ENCODE results near the gene GABRB1. TPM values are rescaled to one million over a fixed set of nuclear protein-coding genes. Genes with fewer than 3 reads are reported as not detected.

The GABRB1 gene
- total and polyA plus RNA-seq, 2 experiments from 2014 or later: not detected

DNA sequence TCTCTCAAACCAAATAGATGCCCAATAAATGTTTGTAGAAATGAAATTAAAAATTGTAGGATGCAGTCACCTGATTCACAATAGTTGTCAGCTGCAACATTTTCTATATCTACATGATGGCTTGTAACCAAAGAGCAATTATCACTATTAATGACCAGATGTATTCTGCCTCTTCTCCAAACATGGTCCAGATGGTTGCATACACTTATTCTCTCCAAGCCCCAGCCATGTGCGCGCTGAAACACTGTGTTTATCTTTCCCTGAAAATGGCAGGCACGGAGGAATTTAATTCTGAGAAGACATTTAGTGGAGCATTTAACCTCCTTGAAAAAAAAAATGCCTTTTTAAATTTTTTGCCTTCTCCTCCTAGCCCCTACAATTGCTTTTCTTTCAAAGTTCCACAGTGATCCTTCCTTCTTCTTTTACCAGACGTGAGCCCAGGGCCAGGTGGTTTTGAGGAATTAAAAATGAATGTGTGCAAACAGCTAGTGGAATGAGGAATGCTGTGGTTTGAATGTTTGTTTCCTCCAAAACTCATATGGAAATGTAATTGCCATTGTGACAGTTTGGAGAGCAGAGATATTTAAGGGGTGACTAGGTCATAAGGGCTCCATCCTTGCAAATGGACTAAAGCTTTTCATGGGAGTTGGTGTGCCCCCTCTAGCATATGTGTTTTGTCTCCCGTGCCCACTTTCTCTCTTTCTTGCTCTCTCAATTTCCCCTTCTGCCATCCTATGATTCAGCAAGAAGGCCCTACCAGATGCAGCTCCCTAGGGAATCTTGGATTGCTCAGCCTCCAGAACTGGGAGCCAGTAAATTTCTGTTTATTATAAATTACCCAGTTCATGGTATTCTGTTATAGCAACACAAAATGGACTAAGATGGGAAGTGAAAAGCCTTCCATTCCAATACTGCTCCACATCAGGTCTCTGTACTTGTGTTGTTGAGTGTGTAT is 136.0 kb downstream of the GABRB1 start:
- Histone ChIP-seq H3K4me2 (ENCODE audit: unreplicated experiment) (no peak overlapping the region), H3K9me3 (ENCODE audit: low read depth) (no peaks in the 10 kb centered on the region), H3K9ac (no peak overlapping the region), H3K4me3 (no peak overlapping the region), H3K9me2 (ENCODE audit: insufficient read depth) (no peaks in the 10 kb centered on the region), H4K20me1 (ENCODE audit: insufficient read depth) (no peaks in the 10 kb centered on the region), H3K27me3 (replicated peaks; ENCODE audit: insufficient read depth) (no peaks in the 10 kb centered on the region), H3K79me2 (ENCODE audit: insufficient read depth) (no peaks in the 10 kb centered on the region), H3K36me3 (ENCODE audit: low read depth) (no peaks in the 10 kb centered on the region), H2AFZ (no peak overlapping the region), H3F3A (ENCODE audit: insufficient read depth) (no peaks in the 10 kb centered on the region), H3K27ac (no peak overlapping the region), H3K4me1 (ENCODE audit: insufficient read depth) (no peaks in the 10 kb centered on the region)
- in situ Hi-C loops (cut with MboI): no loop called here
- DNase-seq: no peak
- WGBS, 2 experiments (ENCODE audit: low coverage in 1 of 2, low lambda C conversion rate in 2 of 2, missing lambda C conversion rate in 2 of 2): 5 to 7% methylated on average over 5 of the region's 5 CpGs
- TF ChIP-seq EZH2 (IDR thresholded peaks at IDR 0.05; ENCODE audit: insufficient read depth, poor library complexity, severe bottlenecking) (no peak), EZH2phosphoT487 (IDR thresholded peaks at IDR 0.05; ENCODE audit: insufficient read depth, low read depth) (no peak)

DNA sequence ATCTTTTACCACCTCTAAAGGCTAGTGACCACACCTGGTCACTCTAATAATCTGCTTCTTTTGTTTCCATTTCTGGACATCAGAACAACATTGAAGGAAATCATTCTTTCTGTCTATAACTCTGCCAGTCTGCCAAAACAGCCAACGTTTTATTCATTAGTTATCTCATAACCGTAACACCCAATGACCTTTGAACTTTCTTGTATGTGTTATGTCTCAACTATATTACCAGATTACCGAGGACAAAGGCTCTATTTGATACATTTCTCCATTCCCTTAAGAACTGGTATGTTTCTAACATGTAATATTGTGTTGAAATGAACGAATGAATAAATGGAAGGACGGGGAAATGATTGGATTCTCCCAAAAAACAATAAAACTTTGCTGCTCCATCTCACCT is 152.7 kb downstream of the GABRB1 start:
- WGBS, 2 experiments (ENCODE audit: low coverage in 1 of 2, low lambda C conversion rate in 2 of 2, missing lambda C conversion rate in 2 of 2): 11 to 22% methylated on average over 5 of the region's 5 CpGs
- H3K27me3 ChIP-seq (replicated peaks; ENCODE audit: insufficient read depth): no peaks in the 10 kb centered on the region

DNA sequence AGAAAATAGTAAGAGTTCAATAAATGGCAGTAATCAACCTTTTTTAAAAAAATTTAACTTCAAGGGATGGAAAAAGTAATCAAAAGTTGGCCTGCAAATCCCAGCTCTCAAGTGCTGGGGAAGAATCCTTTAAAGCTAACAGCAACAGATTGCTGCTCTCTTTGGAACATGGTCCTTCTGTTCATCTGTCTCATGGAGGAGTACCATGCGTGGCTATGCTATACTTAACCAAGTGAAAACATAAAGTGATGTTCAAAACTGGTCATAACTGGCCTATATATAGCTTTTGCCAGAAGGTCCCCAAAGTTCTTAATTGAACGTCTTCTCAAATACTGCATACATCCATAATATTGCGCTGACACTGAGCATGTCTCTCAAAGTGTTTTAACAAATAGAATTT is 154.4 kb downstream of the GABRB1 start:
- Histone ChIP-seq H3K27ac (no peak overlapping the region), H3K27me3 (replicated peaks; ENCODE audit: insufficient read depth) (no peaks in the 10 kb centered on the region), H3K9me3 (ENCODE audit: low read depth) (no peaks in the 10 kb centered on the region), H2AFZ (no peak overlapping the region), H4K20me1 (ENCODE audit: insufficient read depth) (no peaks in the 10 kb centered on the region), H3F3A (ENCODE audit: insufficient read depth) (no peaks in the 10 kb centered on the region), H3K4me3 (no peak overlapping the region), H3K79me2 (ENCODE audit: insufficient read depth) (no peaks in the 10 kb centered on the region), H3K9ac (no peak overlapping the region), H3K9me2 (ENCODE audit: insufficient read depth) (no peaks in the 10 kb centered on the region), H3K4me1 (ENCODE audit: insufficient read depth) (no peaks in the 10 kb centered on the region), H3K36me3 (ENCODE audit: low read depth) (no peaks in the 10 kb centered on the region), H3K4me2 (ENCODE audit: unreplicated experiment) (no peak overlapping the region)
- 41 to 46% methylated on average over 3 of the region's 3 CpGs for WGBS, 2 experiments (ENCODE audit: low coverage in 1 of 2, low lambda C conversion rate in 2 of 2, missing lambda C conversion rate in 2 of 2)
- DNase-seq: no peak
- in situ Hi-C loops (cut with MboI): no loop called here
- TF ChIP-seq EZH2phosphoT487 (IDR thresholded peaks at IDR 0.05; ENCODE audit: insufficient read depth, low read depth) (no peak), EZH2 (IDR thresholded peaks at IDR 0.05; ENCODE audit: insufficient read depth, poor library complexity, severe bottlenecking) (no peak)

More for the DNA sequence above, 152.7 kb downstream of the GABRB1 start:
- Histone ChIP-seq H3K4me3 (no peak overlapping the region), H3K36me3 (ENCODE audit: low read depth) (no peaks in the 10 kb centered on the region), H3K9me2 (ENCODE audit: insufficient read depth) (no peaks in the 10 kb centered on the region), H3K79me2 (ENCODE audit: insufficient read depth) (no peaks in the 10 kb centered on the region), H2AFZ (no peak overlapping the region), H3K9me3 (ENCODE audit: low read depth) (no peaks in the 10 kb centered on the region), H3K4me1 (ENCODE audit: insufficient read depth) (no peaks in the 10 kb centered on the region), H3K4me2 (ENCODE audit: unreplicated experiment) (no peak overlapping the region), H3K9ac (no peak overlapping the region), H3F3A (ENCODE audit: insufficient read depth) (no peaks in the 10 kb centered on the region), H4K20me1 (ENCODE audit: insufficient read depth) (no peaks in the 10 kb centered on the region), H3K27ac (no peak overlapping the region)
- DNase-seq: no peak
- TF ChIP-seq EZH2 (IDR thresholded peaks at IDR 0.05; ENCODE audit: insufficient read depth, poor library complexity, severe bottlenecking) (no peak), EZH2phosphoT487 (IDR thresholded peaks at IDR 0.05; ENCODE audit: insufficient read depth, low read depth) (no peak)
- in situ Hi-C loops (cut with MboI): no loop called here

GRCh38 chr4:47187608-47188007 is 156.2 kb downstream of the GABRB1 start:
- H3K4me2 ChIP-seq (ENCODE audit: unreplicated experiment): no peak overlapping the region
- 15 to 34% methylated on average over 2 of the region's 2 CpGs for WGBS, 2 experiments (ENCODE audit: low coverage in 1 of 2, low lambda C conversion rate in 2 of 2, missing lambda C conversion rate in 2 of 2)
- no peaks in the 10 kb centered on the region for H3K36me3 ChIP-seq (ENCODE audit: low read depth)
- no peaks in the 10 kb centered on the region for H3K27me3 ChIP-seq (replicated peaks; ENCODE audit: insufficient read depth)
- no peaks in the 10 kb centered on the region for H3F3A ChIP-seq (ENCODE audit: insufficient read depth)
- H3K9me2 ChIP-seq (ENCODE audit: insufficient read depth): no peaks in the 10 kb centered on the region
- no peaks in the 10 kb centered on the region for H4K20me1 ChIP-seq (ENCODE audit: insufficient read depth)
- in situ Hi-C loops (cut with MboI): no loop called here
- TF ChIP-seq EZH2phosphoT487 (IDR thresholded peaks at IDR 0.05; ENCODE audit: insufficient read depth, low read depth) (no peak), EZH2 (IDR thresholded peaks at IDR 0.05; ENCODE audit: insufficient read depth, poor library complexity, severe bottlenecking) (no peak)
- no peak overlapping the region for H3K4me3 ChIP-seq
- no peak for DNase-seq
- no peaks in the 10 kb centered on the region for H3K4me1 ChIP-seq (ENCODE audit: insufficient read depth)
- H2AFZ ChIP-seq: no peak overlapping the region
- H3K79me2 ChIP-seq (ENCODE audit: insufficient read depth): no peaks in the 10 kb centered on the region
- H3K9me3 ChIP-seq (ENCODE audit: low read depth): no peaks in the 10 kb centered on the region
- no peak overlapping the region for H3K9ac ChIP-seq
- H3K27ac ChIP-seq: no peak overlapping the region
